Measurements from ENCODE around the gene RRAS.

The RRAS gene

DNA sequence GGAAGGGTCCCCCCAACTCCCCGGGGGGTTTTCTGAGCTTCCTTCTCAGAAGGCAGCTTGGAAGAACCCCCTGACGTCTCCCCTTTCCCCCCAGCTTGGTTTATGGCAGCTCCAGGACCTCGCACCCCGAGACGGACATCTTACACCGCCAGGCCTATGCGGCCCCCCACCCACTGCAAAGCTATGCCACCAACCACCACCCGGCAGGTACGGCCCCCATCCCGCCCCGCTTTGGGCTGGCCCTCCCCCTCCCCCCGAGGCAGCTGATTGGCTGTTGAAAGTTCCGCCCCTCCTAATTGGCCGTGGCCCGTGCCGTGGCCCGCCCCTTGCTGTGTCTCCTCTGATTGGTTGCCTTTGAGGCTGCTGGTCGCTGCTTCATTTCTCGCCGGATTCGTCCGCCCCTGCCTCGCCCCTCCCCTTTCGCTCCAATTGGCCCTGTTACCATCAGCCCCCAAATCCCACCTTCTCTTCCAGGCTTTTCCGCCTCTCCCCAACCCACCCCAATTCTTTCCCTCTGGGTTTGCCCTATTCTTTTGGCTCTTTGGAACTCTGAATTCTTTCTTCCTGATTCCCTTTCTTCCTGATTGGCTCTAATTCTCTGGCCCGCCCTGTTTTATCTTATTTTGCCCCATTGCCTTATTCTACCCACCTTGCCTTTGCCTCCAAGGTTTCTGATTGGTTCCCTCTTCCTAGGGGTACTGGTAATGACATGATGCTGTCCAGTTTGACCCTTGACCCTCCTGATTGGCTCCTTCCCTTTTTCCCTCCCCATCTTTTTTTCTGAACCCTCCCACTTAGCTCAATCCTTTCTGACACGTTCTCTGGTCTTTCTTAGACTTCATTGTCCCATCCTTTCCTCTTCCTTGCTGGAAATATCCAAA is 46.5 kb downstream of the RRAS start:
- DNase-seq: peak; percentile 92

DNA sequence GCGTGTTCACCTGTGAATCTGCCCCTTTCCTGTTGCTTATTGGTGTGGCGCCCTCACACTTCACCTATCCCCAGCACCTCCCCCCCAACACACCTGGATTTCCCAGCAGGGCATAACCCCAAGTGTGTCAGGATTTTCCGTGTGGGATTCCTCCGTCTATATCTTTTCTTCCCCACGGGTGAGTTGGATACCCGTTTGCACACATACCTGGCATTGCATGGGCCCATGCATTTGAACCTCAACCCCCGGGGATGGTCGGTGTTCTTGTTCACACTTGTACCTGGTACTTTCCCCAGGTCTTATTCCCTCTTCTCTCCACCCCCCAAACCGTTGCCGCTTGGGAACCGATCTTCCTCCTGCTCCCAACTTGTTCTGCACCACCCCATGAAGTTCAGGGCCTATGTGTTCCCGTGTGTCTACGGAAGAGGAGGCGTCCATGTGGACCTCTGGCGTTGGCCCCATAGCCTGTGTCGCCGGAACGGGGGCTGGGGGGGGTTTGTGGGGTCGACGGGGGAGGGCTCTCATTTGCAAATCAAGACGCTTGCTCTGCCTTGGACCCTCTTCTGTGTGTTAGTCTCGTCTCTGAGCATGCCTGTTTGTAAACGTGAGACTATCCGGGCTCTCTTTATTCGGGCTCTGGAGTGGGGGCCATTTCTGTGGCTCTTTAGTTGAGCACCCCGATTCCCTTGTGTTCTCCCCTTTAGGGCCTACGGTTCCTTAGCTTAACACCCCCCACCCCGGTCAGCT is 47.3 kb downstream of the RRAS start:
- DNase-seq: no peak

DNA sequence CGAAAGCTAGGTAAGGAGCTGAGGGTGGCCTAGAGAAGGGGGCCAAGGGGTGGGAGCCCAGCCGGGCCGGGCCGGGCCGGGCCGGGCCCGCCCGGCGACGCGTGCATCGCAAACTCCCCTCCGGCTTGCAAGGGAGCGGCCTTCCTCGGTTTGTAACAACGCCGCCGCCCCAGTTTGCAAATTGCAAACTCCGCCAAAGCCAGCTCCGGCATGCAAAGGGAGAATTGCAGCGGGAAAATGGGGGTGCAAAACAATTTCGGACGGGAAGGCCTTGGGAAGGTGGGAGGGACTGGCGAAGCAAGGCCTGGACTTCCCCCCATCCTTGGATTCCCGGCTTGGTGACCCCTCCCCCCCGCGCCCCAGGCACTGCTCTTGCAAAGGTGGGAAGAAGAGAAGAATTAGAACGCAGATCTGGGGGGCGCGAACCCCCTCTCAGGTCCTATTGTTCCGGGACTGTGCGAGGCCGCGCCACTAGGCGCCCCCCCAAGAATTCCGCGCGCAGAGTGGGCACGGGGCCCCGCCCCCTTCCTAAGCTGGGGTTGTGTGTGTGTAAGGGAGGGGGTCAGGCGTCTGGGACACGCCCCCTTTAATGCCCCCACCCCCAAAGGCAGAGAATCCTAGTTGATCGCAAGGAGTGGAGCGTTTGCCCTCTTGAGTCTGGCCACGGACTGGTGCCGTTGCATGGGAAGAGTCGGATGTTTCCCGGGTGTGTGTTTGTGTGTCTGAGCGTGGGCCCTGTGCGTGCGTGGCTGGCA is 48.0 kb downstream of the RRAS start:
- peak; percentile 33 for DNase-seq

DNA sequence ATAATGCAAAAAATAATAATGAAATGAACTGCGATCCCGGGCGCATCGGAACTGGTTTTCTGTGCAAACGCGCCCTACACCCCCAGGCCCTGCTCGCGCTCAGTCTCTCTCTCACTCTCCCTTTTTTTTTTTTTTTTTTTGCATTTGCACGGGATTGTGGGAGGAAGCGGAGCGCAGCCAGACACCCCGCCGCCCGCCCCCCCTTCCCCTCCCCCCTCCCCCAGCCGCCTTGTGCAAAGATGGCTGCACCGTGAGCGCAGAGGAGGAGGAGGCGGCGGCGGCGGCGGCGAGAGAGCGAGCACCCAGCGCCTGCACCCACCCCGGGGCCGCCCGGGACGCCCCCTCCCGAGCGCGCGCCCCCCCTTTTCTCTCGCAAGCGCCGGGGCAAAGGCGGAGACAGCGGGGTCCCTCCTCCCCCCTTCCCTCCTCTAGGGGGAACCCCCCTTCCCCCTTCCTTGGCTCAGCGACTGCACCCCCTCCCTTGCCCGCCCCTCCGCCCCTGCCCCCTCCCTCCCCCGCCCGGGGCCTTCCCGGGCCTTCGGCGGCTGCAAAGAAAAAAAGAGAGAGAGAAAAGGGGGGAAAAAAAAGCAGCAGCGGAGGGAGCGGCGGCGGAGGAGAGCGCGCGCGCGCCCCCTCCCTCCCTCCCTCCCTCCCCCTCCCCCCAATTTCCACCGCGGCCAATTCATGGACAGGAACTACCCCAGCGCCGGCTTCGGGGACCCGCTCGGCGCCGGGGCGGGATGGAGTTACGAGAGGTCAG is 48.8 kb downstream of the RRAS start, which contains the start of gene PRR12:
Gene PRR12, plus strand, starts transcription at position 212 of the 760 bp plus-strand sequence. Its CDS starts 473 bp downstream, at position 685.
- DNase-seq: peak; percentile 72 to 78

DNA sequence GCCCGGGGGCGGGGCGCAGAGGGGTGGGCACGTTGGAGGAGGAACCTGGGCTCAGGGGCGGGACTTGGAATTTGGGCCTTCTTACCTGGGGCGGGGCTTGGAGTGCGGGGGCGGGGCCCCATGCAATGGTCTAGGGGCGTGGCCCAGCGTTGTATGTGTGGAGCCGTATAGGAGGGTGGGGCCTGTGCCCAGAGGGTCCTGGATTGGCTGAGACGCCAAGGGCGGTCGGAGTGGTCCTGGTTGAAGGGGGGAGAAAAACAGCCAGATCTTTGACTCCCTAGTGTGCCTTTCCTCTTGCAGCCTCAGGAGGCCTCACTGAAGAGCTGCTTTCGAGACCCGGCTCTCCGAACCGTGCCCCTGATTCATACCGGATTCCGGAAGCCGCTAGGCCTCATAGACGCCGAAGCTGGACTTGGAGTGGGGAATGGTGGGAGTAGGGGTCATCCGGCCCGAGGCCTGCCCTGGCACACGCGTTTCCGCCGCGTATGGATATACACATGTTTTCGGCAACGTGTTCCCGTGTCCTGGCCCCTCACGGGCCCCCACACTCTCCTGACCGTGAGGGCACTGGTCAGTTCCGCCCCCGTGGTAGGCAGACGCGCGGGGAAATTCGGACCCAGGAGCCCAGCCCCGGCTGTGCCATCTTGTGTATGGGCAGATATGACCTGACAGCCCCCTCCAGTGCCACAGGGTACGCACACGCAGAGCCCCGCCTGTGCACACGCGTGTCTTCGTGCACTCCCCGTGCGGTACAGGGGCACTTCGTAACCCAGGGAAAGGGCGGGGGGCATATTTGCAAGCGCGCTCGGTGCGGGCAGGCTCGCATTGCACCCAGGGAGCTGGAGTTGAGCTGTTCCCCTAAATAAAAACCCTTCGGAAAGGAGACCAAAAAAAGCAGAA is 49.6 kb downstream of the RRAS start:
- peak; percentile 93 to 96 for DNase-seq

DNA sequence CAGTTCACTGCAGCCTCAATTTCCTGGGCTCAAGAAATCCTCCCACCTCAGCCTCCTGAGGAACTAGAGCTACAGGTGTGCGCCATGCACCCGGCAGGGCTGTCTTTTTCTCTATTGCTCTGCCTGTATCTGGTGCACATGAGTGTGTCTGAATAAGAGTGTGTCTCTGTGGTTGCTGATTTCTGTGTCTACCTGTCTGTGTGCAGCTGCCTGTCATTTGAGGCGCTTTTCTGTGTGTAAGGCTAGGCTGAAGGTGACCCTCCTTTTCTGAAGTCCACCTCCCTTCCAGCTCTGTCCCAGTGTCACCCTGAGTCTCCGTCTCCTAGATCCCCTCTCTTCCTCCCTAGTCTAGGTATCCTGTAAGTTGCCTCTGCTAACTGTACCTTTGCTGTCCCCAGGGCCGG is 50.4 kb downstream of the RRAS start:
- no peak for DNase-seq

DNA sequence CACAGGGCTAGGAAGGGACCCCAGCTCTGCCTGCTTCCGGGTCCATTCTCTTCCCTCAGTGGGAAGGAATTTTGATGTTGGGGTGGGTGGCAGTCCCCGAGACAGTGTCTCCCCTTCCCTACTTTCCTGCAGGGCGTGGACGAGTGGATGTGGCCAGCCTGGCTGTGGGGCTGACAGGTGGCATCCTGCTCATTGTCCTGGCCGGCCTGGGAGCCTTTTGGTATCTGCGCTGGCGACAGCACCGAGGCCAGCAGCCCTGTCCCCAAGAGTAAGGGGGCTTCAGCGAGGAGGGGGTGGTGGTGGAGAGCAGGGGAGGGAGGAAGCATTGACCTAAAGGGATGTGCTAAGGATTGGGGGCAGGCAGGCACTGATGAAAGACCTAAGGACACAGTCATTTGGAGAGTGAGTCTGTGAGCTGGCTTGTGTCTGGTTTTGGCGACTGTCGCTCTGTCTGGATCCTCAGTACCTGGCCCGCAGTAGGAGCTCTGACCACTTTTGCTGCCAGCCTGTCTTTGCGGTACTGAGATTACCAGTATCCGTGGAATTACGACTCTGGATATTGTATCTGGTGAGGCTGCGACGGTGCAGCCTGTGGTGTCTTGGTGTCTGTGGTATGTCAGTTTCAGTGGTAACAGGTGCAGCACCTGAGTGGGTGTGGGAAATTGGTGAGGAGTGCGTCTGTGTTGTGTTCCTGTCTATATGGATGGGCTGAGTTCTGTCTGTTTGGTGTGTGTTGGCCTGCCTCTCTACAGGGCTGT is 51.4 kb downstream of the RRAS start:
- DNase-seq: peak; percentile 41 to 44

DNA sequence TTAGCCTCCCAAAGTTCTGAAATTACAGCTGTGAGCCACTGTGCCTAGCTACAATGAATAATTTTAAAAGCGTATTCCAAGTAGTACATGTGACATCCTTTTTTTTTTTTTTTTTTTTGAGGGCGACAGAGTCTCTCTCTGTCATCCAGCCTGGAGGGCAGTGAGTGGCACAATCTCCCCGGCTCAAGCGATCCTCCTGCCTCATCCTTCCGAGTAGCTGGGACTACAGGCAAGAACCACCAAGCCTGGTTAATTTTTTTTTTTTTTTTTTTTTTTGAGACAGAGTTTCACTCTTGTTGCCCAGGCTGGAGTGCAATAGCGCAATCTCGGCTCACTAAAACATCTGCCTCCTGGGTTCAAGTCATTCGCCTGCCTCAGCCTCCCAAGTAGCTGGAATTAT is 52.7 kb downstream of the RRAS start:
- DNase-seq: no peak
